GM19099 (cell line): ENCODE measurements around the gene TBCCD1.

Experiments used
- POLR2A ChIP-seq: IDR thresholded peaks from 3 replicates; pipeline ENCODE4 v1.6.1; 2011; ENCODE audit warnings: low read depth; ENCODE audit not compliant: insufficient read length; ENCODE audit errors: extremely low read depth

The TBCCD1 gene, protein sequence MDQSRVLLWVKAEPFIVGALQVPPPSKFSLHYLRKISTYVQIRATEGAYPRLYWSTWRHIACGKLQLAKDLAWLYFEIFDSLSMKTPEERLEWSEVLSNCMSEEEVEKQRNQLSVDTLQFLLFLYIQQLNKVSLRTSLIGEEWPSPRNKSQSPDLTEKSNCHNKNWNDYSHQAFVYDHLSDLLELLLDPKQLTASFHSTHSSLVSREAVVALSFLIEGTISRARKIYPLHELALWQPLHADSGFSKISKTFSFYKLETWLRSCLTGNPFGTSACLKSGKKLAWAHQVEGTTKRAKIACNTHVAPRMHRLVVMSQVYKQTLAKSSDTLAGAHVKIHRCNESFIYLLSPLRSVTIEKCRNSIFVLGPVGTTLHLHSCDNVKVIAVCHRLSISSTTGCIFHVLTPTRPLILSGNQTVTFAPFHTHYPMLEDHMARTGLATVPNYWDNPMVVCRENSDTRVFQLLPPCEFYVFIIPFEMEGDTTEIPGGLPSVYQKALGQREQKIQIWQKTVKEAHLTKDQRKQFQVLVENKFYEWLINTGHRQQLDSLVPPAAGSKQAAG

DNA sequence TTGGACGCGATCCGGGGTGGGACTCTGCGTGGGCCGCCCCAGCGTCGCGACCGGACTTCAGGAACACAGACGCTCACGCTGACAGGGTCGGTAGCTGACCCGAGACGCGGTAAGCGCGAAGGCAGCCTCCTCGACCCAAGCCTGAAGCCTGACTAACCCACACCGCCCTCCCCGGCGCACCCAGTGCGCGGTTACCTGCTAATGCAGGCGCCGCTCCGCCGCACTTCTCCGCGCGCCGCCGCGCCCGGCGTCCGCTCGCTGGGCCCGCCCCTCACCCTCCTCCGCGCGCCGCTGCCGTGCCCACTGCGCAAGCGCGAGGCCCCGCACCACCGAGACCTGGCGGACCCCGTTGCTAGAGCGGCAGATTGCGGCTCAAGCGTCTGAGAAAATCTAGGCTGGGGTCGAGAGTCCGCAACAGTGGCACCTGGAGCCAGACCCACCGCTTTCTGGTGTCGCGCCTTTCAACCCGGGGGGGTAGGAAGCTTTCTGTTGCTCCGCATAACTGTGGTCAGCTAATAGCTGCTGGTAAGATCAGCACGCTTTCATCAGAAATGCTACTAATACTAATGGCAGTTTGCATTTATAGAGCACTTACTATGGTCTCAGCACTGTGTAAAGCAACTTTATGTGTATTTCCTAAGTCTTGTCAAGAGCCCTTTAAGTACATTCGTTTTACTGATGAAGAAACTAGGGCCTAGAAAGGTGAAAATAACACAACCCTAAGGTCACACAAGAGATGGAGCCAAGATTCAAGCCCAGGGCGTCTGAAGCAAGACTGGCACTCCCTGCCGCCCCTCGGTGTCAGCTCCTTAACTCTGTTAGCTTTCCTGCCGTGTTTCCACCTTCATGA lies at the start of gene TBCCD1:
TBCCD1 (minus strand) TSS at position 268 of the 850 bp plus-strand sequence. CDS start 3,010 bp downstream, outside the sequence.
- TF ChIP-seq POLR2A, result peak; percentile 98

DNA sequence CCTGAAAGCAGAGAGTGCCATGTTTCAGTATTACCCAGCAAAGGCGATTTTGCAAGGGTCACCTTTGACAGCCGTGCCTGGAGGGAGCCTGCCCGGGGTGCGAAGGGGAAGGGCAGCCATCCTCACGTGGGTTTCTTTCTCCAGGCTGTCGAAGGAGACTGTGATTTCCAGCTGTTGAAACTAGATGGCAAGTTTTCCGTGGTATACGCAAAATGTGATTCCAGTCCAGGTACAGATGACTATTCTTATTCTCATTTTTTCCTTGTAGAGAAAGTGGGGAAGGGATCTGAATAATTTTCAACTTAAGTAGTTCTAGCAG lies 49.1 kb upstream of the TBCCD1 start:
- no peak for TF ChIP-seq POLR2A

DNA sequence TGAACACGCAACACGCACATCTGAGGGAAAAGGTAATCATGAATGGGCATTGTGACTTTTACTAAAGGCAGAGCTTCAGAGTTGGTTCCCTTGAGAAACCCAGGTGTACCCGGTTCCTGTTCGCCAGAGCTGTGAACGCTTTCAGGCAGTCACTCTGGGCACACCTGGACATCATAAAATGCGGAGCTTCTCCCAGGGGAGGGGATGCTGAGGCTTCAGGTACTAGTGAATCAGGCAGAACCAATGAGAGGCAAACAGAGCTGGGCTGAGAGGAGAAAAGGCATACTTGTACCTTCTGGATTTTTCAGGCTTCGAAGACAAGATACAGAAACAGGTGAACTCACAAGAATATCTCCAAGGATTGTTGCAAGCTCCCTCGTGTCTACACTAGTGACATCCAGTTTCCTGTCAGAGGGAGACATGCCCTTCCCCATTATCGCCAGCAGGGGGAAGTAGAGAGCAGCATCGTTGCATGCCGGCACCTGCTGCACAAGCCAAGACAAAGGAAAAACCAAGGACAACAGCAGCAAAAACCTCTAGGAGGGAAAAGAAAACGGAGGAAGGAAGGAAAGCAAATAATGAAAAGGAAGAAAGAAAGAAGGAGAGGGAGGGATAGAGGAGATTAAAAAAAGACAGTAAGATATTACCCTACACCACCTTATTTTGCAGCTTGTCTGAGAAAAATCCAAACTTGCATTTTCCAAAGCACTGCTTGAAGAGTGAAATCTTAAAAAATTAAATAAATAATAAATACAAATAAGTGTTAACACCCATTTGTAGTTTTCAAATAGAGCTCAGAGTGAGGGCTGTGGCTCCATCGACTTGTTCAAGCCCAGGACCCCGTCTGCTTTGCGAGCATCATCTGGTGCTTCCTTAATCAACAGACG lies 47.7 kb upstream of the TBCCD1 start:
- TF ChIP-seq POLR2A, result no peak

DNA sequence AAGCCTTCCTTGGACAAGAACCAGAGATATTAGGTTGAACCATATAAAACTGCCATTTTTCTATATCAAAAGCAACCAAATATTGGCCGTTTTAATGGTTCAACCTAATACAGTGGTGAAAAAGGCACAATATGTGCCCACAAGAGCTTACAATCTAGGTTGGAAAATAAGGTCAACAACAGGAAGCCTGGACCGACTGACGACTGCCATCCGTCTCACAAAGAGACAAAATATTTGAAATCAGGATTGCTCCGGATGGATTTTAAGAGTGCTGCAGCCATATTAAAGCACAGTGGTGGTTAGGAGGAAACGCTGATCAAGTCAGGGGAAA lies 47.1 kb upstream of the TBCCD1 start:
- TF ChIP-seq POLR2A, result no peak

DNA sequence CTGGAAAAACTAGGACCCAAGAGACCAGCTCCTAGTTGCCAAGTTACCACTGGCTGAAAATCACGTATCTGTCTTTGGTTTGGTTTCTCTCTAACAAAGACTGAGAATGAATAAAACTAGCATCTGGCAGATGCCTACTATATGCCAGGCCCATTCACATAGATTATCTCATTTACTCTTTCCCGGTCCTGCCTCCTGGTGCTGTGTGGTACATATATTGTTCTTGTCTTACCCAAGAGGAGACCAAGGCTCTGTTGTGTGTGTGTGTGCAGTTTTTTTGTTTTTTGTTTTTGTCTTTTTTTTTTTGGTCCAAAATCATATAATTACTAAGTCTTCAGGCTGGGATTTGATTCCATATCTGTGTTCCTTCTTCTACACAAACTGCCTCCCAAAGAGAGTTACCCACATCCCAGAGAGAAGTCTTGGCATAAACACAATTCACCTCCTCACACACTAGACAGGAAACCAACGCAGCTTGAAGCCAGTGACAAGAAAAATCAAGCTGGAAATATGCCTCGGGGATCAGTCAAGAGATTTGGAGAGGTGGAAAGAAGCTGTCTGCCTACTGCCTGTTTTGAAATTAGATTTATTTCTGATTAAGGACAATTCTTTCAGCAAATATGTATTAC lies 46.6 kb upstream of the TBCCD1 start:
- no peak for TF ChIP-seq POLR2A

DNA sequence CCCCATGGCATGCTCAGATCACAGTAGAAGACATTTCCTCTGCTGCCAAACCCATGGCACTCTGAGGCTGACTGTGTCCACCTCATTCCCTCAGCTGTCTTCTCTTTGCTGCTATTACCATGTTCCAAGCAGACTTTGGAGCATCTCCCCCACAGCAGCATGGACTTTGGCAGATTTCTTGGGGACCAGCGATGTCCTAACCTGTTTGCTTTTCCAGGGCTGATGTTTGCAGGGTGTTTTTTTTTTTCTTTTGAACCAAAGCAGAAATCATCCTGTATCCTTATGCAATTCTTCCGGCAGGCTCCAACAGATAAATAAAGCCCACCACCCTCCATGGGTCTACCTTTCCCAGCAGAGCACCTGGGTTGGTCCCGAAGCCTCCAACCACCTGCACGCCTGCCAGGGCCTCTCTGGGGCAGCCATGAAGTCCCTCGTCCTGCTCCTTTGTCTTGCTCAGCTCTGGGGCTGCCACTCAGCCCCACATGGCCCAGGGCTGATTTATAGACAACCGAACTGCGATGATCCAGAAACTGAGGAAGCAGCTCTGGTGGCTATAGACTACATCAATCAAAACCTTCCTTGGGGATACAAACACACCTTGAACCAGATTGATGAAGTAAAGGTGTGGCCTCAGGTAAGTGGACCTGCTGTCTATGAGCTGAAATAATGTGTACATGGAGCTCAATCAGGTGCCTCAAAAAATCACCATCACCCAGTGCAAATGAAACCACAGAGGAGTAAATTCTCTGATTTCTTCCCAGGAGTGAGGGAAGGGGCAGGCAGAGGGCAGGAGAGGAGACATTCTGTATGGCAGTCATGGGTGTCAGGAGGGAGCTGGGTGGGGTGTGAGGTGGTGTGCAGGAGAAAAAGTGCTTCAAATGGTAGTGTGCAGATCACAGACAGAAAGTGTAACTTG lies 45.8 kb upstream of the TBCCD1 start, which contains the start of gene AHSG:
AHSG (plus strand) TSS at position 340 of the 916 bp plus-strand sequence; CDS start at position 422, 82 bp downstream.
- TF ChIP-seq POLR2A, result no peak

DNA sequence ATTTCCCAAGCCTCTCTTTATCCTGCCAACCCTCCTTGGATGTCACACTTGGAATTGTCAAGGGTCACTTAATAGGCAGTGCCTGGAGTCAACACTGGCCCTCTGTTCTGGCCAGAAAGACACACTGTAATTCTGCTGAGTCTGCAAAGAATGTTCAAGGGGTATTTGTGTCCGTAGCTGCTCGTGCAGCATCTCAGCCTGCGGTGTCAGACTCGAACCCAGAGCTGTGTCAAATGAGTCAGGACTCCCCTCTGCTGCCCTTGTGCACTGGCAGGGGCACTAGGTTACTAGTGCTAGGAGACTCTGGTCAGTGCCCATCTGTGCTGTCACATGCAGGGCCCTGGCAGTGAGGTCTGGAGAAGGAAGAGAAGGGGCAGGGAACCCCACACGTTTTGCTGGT lies 44.9 kb upstream of the TBCCD1 start:
- no peak for TF ChIP-seq POLR2A

DNA sequence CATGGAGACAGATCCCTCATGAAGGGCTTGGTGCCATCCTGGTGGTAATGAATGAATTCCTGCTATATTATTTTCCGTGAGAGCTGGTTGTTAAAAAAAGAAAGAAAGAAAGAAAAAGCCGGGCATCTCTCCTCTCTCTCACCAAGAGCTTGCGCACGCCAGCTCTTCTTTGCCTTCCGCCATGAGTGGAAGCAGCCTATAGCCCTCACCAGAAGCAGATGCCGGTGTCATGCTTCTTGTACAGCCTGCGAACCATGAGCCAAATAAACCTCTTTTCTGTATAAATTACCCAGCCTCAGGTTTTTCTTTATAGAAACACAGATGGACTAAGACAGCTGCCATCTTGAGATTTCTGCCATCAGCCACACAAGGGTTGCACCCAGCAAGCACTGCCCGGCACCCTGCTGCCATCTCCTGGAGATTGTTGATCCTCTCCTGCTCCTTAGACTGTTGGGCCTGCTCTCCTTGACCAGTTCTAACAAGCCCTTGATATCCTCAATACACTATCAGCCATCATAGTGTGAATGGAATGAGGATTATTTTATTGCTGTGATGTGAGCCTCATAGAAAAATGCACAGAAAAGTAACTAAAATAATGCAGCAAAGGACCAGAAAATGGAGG lies 42.2 kb upstream of the TBCCD1 start:
- no peak for TF ChIP-seq POLR2A

DNA sequence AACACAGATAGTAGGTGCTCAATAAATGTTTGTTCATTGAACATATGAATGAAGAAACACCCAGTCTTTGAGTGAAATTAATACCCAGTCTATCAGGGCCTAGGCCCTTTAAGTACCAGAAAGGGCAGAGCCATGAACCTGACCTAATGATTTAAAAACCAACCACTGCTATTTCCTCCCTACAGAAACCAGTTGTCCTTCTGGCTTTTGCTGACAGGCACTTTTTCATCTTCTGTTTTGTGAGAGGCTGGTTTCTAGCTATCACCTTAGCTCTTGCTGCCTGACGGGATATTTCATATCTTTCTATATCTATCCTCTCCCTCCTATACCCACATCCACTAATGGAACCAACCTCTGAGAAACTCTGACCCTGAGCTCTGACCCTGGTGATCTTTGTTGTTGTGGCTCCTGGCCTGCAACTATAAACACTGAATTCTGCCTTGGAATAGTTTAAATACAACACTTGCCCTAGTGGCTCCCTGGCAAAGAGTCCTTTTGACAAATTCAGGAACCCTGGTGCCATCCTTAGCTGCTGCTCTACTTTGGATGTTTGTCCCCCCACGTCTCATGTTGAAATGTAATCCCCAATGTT lies 41.6 kb upstream of the TBCCD1 start:
- TF ChIP-seq POLR2A, result no peak

DNA sequence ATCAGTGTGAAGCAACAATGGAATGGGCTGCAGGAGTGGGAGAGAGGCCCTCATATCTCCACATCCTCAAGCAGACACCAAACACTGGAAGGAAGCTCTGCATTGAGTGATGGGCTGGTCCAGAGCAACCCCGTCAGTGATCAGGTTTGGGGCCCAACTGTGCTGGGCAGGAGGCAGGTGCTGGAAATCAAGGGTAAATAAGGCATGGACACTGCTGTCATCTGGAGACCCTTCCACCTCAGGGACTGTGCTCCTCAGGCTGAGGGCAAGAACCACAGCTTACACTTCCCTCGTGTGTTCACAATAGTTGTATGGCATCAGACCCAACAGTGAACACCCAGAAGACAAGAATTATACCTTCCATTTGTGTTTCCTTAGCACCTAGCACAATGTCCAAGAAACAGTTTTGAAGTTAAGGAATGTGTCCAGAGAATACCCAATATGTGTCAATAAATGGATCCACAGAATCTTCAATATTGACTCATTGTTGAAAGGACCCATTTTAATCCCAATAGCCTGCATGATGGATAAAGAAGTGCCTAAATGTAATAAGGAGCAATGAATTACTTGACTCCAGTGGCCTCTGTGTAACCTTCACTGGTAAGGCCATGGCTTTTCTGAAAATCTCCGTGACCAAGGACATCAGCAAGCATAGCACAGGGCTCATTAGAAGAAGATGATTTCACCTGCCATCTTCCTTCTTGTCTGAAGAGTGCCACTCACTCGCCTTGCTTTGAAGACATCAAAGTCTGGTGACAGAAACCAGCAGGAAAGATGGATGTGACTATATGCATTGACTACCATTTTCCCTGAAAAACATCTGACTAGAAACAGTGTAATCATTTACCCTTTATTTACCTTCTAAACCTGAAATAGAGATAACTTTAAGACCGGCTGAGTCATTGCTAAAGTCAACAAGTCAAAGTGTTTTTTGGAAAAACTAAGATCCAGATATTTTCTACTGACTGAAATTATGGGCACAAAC lies 38.7 kb upstream of the TBCCD1 start:
- no peak for TF ChIP-seq POLR2A

DNA sequence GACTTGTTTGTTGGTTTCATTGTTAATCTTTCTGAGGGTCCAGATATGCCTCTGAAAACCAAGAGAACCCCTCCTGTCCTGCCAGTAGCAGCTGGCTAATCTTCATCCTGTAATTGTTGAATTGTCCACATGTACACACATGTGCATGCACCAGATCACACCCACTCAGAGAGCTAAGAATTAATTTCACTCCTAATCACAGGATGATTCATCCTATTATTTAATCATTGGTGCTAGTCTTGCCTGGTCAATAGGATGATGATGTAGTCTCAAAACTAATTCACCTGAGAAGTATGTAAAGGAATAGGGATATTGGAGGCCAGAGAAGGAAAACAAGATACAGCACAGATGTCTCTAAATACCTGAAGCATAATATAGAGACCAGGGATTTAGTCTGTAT lies 37.9 kb upstream of the TBCCD1 start:
- TF ChIP-seq POLR2A, result no peak
